Embryonic facial prominence (tissue), 1 donor: ENCODE measurements around the gene PRSS12.
A peak's percentile ranks its signal among the peaks of the same experiment; 100 is the strongest.
"Not testable (repeated sequence)": the region's sequence is repeated elsewhere in the genome, so short reads cannot be mapped to it uniquely, and the experiment has no call there.

Source experiments
- DNase-seq: peaks from one replicate; pipeline ENCODE4 v3.0.0-alpha.2; 2016; ENCODE audit errors: extremely low spot score

Gene PRSS12

GRCh38 chr4:118352843-118353533, at the start of gene PRSS12:
TSS of gene PRSS12 (minus strand) at chr4:118353003. CDS start at chr4:118352720, 283 bp downstream.
- peak; percentile 31 for DNase-seq

- no peak for DNase-seq
Observed at GRCh38 chr4:118400356-118400755, 47.6 kb upstream of the PRSS12 start.

GRCh38 chr4:118399883-118400282, 47.1 kb upstream of the PRSS12 start:
- DNase-seq: not testable (repeated sequence)

GRCh38 chr4:118398226-118399090, 45.7 kb upstream of the PRSS12 start:
- no peak for DNase-seq

- no peak for DNase-seq
Observed at GRCh38 chr4:118397623-118397979, 44.8 kb upstream of the PRSS12 start.

GRCh38 chr4:118396881-118397622, 44.2 kb upstream of the PRSS12 start:
- no peak for DNase-seq

- DNase-seq: no peak
Observed at GRCh38 chr4:118395057-118395644, 42.3 kb upstream of the PRSS12 start.

GRCh38 chr4:118392509-118392908, 39.7 kb upstream of the PRSS12 start:
- not testable (repeated sequence) for DNase-seq

- no peak for DNase-seq
Observed at GRCh38 chr4:118390121-118390520, 37.3 kb upstream of the PRSS12 start.

- no peak for DNase-seq
Observed at GRCh38 chr4:118389721-118390120, 36.9 kb upstream of the PRSS12 start.

- DNase-seq: no peak
Observed at GRCh38 chr4:118388606-118389005, 35.8 kb upstream of the PRSS12 start.

- DNase-seq: no peak
Observed at GRCh38 chr4:118381902-118382301, 29.1 kb upstream of the PRSS12 start.

GRCh38 chr4:118373614-118374255, 20.9 kb upstream of the PRSS12 start:
- no peak for DNase-seq

GRCh38 chr4:118372251-118372650, 19.4 kb upstream of the PRSS12 start:
- DNase-seq: no peak

- no peak for DNase-seq
Observed at GRCh38 chr4:118369231-118369630, 16.4 kb upstream of the PRSS12 start.

- DNase-seq: no peak
Observed at GRCh38 chr4:118367872-118368271, 15.1 kb upstream of the PRSS12 start.

GRCh38 chr4:118367361-118367760, 14.6 kb upstream of the PRSS12 start:
- no peak for DNase-seq

- no peak for DNase-seq
Observed at GRCh38 chr4:118363166-118363565, 10.4 kb upstream of the PRSS12 start.

- no peak for DNase-seq
Observed at GRCh38 chr4:118361192-118361591, 8.4 kb upstream of the PRSS12 start.

GRCh38 chr4:118360106-118360505, 7.3 kb upstream of the PRSS12 start:
- DNase-seq: no peak

GRCh38 chr4:118357601-118358000, 4.8 kb upstream of the PRSS12 start:
- DNase-seq: no peak
